Ishikawa (cell line): ENCODE data around the gene STX18.

ENCODE experiments used
- CEBPB ChIP-seq: IDR thresholded peaks from 2 replicates; pipeline ENCODE4 v1.6.1; 2012
- CREB1 ChIP-seq: IDR thresholded peaks from 2 replicates; pipeline ENCODE4 v1.6.1; 2012; ENCODE audit warnings: low read depth
- EGR1 ChIP-seq: IDR thresholded peaks from 2 replicates; pipeline ENCODE4 v1.6.1; 2012
- EP300 ChIP-seq: IDR thresholded peaks from 2 replicates; pipeline ENCODE4 v1.6.1; 2012; ENCODE audit warnings: borderline replicate concordance
- FOXM1 ChIP-seq: IDR thresholded peaks from 2 replicates; pipeline ENCODE4 v1.6.1; 2012; ENCODE audit warnings: low read depth, borderline replicate concordance
- NFIC ChIP-seq: IDR thresholded peaks from 2 replicates; pipeline ENCODE4 v1.6.1; 2012
- RAD21 ChIP-seq: IDR thresholded peaks from 2 replicates; pipeline ENCODE4 v1.6.1; 2012; ENCODE audit warnings: low read depth
- REST ChIP-seq: IDR thresholded peaks from 2 replicates; pipeline ENCODE4 v1.6.1; 2012; ENCODE audit warnings: low read depth, mild to moderate bottlenecking
- TAF1 ChIP-seq: IDR thresholded peaks from 2 replicates; pipeline ENCODE4 v1.6.1; 2012; ENCODE audit warnings: low read depth, mild to moderate bottlenecking
- TCF12 ChIP-seq: IDR thresholded peaks from 2 replicates; pipeline ENCODE4 v1.6.1; 2012; ENCODE audit warnings: low read depth
- TEAD4 ChIP-seq: IDR thresholded peaks from 2 replicates; pipeline ENCODE4 v1.6.1; 2012
- YY1 ChIP-seq: IDR thresholded peaks from 2 replicates; pipeline ENCODE4 v1.6.1; 2012; ENCODE audit warnings: low read depth
- ZBTB7A ChIP-seq: IDR thresholded peaks from 2 replicates; pipeline ENCODE4 v1.6.1; 2012; ENCODE audit warnings: low read depth
- TF ChIP-seq, protein P1 (sequence below): IDR thresholded peaks from 2 replicates; pipeline ENCODE4 v1.6.1; 2012
- TF ChIP-seq, protein P2 (sequence below): IDR thresholded peaks from 2 replicates; pipeline ENCODE4 v1.6.1; 2012

The STX18 gene

GRCh38 chr4:4492161-4492847 is 49.5 kb downstream of the STX18 start:
- TF ChIP-seq, protein P1, sequence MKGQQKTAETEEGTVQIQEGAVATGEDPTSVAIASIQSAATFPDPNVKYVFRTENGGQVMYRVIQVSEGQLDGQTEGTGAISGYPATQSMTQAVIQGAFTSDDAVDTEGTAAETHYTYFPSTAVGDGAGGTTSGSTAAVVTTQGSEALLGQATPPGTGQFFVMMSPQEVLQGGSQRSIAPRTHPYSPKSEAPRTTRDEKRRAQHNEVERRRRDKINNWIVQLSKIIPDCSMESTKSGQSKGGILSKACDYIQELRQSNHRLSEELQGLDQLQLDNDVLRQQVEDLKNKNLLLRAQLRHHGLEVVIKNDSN = no peak
- no peak for TF ChIP-seq REST
- TF ChIP-seq RAD21 = no peak

- no peak for TF ChIP-seq TCF12
- TF ChIP-seq TAF1 = no peak
- no peak for TF ChIP-seq TEAD4
- TF ChIP-seq YY1 = no peak
- TF ChIP-seq CEBPB = no peak
- TF ChIP-seq EGR1 = no peak
- TF ChIP-seq REST = no peak
- no peak for TF ChIP-seq EP300
- TF ChIP-seq NFIC = no peak
- TF ChIP-seq, protein P1 = no peak
- TF ChIP-seq, protein P2, sequence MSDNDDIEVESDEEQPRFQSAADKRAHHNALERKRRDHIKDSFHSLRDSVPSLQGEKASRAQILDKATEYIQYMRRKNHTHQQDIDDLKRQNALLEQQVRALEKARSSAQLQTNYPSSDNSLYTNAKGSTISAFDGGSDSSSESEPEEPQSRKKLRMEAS = no peak
- TF ChIP-seq RAD21 = no peak
- no peak for TF ChIP-seq ZBTB7A
Observed at GRCh38 chr4:4491396-4491893, 50.4 kb downstream of the STX18 start.

- TF ChIP-seq EGR1 (no peak), FOXM1 (no peak), CREB1 (no peak), ZBTB7A (no peak), RAD21 (no peak), CEBPB (no peak), NFIC (no peak), YY1 (no peak), TCF12 (no peak)
- TF ChIP-seq, protein P1 = no peak
- TF ChIP-seq, protein P2 = no peak
Observed at GRCh38 chr4:4490816-4491215, 51.0 kb downstream of the STX18 start.

DNA sequence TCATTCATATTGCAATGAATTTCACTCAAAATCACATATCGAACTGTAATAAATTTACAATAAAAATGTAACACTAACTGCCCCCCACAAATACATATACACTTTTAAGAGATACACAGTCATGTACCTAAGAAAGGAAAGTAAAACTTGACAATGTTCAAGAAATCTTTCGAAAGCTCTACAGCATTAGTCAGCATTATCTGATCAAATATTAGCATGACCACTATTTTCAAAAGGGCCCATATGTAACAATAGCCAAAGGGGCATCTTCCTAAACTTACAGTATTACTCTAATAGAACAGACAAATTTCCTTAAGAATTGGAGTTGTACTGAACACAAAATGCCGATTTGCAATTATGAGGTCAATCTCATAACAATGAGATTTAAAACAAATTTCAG is 51.8 kb downstream of the STX18 start:
- TF ChIP-seq TCF12 = no peak

GRCh38 chr4:4488405-4489404 is 53.1 kb downstream of the STX18 start:
- TF ChIP-seq RAD21 = peak; percentile 91
- no peak for TF ChIP-seq EGR1

DNA sequence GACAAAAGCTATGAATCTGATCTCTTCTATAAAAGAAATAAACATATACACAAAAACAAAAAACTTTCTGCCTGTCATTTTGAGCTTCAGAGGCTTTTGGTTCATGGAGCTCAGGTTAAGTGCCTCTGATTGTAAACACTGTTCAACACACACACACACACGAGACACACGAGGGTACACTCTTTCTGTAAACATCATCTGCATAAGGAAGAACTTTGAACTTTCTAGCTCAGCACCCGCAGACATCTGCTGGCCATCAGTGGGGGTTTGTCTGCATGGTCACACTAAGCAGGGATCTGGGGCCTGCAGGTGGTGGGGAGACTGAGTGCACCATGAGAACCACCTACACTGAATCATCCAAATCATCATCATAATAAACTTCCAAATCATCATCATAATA is 54.9 kb downstream of the STX18 start:
- TF ChIP-seq EGR1 (no peak), CREB1 (no peak), TAF1 (no peak), YY1 (no peak), REST (no peak), CEBPB (no peak), NFIC (no peak), TCF12 (no peak)
- TF ChIP-seq, protein P1 = no peak
- TF ChIP-seq, protein P2 = no peak
